ENCODE data around the gene SNRPB.

The SNRPB gene

DNA sequence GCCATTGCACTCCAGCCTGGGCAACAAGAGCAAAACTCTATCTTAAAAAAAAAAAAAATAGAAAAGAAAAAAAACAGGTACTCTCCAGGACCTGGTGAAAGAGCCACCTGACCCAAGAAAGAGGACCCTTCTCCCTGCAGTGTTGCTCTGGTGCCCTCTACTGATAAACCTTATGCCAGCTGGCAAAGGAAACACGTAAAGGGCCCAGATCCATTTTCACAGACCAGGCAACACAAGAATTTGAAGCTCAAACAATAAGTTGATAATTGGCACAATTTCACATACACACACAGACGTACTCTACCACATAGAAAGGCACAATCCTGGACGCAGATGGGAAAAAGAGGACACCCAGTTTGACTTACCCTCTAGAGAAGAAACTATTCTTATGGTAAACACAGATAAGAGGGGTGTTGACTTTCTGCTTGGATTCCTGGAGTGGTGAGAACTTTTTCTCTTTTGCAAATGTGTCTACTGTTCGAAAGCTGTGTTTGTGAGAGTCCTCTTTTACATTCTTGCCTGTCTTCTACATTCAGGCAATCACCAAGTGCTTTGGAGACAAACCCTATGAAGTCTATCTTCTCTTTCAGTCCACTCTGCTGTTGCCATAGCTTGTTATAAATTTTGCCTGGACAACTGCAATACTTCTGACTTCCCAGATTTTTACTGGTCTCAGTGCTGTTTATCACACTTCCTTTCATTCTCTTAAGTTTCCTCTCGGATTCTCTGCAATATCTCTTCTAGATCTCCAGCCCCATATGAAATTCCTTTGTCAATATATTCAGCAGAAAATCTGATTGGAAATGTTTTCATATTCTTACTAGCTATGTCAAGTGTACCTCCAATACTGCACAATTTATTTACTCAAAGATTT lies 6.4 kb upstream of the SNRPB start:
- TF ChIP-seq ZNF654 (tag by site-specific recombination; IDR thresholded peaks at IDR 0.05; ENCODE audit: low read depth) = peak; percentile 58
- TF ChIP-seq ZFP69B (tag by site-specific recombination; IDR thresholded peaks at IDR 0.05) = no peak
- no peak for TF ChIP-seq ZNF16 (tag by site-specific recombination; IDR thresholded peaks at IDR 0.05; ENCODE audit: low read depth)
- POLR2A ChIA-PET = interaction anchor here (1.3 kb wide), 1 partner anchor 31 kb away, joined by 4 read pairs; no protein-coding TSS in a partner anchor
- Histone ChIP-seq H3K9me3 (ENCODE audit: control insufficient read depth, insufficient read depth, low read depth, low read length) (no peaks in the 10 kb centered on the region), H3K4me3 (ENCODE audit: low read depth, low read length) (no peak overlapping the region), H3K27ac (ENCODE audit: extremely low read depth, low read depth, low read length) (no peak overlapping the region), H3K4me1 (ENCODE audit: control insufficient read depth, insufficient read depth, low read length) (no peaks in the 10 kb centered on the region), H3K36me3 (ENCODE audit: control insufficient read depth in 2 of 2, insufficient read depth in 1 of 2, low read length in 2 of 2) (peaks cover 8 to 28% of the 10 kb centered on the region in 2 experiments)
- CTCF ChIA-PET = interaction anchor here (0.7 to 1.5 kb wide), 9 partner anchors 10 to 269 kb away, joined by 3 to 8 read pairs (median 5); no protein-coding TSS in a partner anchor

DNA sequence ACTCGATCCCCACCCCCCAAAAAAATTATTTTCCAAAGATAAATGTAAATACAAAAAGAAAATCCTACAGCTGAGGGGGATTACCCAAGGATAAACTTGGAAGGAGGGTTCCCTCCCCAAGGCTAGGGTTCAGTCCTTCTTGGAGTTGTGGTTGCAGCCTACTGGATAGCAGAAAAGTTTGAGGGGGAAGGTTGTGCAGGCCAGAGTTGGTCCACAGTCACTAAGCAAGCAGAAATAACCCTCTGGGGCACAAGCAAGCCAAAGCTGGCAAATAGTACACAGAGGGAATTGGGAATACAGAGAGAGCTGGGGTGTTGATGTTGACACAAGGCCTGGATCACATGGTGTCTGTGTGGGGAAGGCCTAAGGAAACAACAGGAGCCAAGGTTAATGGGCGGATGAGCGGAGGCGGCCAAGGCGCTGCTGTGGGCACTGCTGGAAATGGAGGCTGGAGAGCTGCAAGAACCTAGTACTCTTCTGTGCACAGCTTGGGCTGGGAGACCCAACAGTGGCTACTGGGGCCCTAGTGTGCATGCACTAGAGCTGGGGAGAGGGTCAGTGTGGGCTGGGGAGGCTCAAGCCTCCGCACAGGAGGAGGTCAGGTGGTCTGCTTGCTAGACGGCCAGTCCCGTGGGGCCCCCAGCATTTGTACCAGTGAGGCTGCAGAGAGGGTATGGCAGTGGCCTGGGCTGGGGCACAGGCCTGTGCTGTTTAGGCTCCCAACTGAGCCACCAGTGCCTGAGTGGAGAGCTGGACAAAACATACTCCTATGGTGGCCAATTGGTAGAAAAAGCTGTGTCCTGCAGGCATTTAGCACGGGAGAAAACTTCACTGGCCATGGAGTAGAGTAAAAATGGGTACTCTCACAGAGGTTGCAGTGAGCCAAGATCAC lies 5.5 kb upstream of the SNRPB start:
- Histone ChIP-seq H3K9me3 (ENCODE audit: control insufficient read depth, insufficient read depth, low read depth, low read length) (no peaks in the 10 kb centered on the region), H3K27ac (ENCODE audit: extremely low read depth, low read depth, low read length) (no peak overlapping the region), H3K4me1 (ENCODE audit: control insufficient read depth, insufficient read depth, low read length) (no peaks in the 10 kb centered on the region), H3K4me3 (ENCODE audit: low read depth, low read length) (no peak overlapping the region), H3K36me3 (ENCODE audit: control insufficient read depth in 2 of 2, insufficient read depth in 1 of 2, low read length in 2 of 2) (peaks cover 6 to 21% of the 10 kb centered on the region in 2 experiments)
- TF ChIP-seq ZFP3 (tag by site-specific recombination; IDR thresholded peaks at IDR 0.05; ENCODE audit: low read depth) (no peak), EGR2 (tag by site-specific recombination; IDR thresholded peaks at IDR 0.05; ENCODE audit: low read depth) (peak; percentile 70; the same call in 1 of the 2 replicates), ZNF112 (tag by site-specific recombination; IDR thresholded peaks at IDR 0.05) (no peak), ZIC2 (tag by site-specific recombination; IDR thresholded peaks at IDR 0.05) (peak; percentile 70), ZFHX2 (tag by site-specific recombination; conservative IDR thresholded peaks at IDR 0.05) (peak; percentile 55; the same call in 1 of the 2 replicates), ZNF426 (tag by site-specific recombination; IDR thresholded peaks at IDR 0.05) (no peak)
- TF ChIP-seq, protein P1, sequence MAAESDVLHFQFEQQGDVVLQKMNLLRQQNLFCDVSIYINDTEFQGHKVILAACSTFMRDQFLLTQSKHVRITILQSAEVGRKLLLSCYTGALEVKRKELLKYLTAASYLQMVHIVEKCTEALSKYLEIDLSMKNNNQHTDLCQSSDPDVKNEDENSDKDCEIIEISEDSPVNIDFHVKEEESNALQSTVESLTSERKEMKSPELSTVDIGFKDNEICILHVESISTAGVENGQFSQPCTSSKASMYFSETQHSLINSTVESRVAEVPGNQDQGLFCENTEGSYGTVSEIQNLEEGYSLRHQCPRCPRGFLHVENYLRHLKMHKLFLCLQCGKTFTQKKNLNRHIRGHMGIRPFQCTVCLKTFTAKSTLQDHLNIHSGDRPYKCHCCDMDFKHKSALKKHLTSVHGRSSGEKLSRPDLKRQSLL (tag by site-specific recombination; IDR thresholded peaks at IDR 0.05) = no peak
- ChIA-PET CTCF (interaction anchor here (0.7 to 2.1 kb wide), 8 partner anchors 16 to 268 kb away, joined by 3 to 7 read pairs (median 5); no protein-coding TSS in a partner anchor), POLR2A (interaction anchor here (0.6 kb wide), 2 partner anchors 66 to 177 kb away, joined by 3 to 4 read pairs; no protein-coding TSS in a partner anchor)

DNA sequence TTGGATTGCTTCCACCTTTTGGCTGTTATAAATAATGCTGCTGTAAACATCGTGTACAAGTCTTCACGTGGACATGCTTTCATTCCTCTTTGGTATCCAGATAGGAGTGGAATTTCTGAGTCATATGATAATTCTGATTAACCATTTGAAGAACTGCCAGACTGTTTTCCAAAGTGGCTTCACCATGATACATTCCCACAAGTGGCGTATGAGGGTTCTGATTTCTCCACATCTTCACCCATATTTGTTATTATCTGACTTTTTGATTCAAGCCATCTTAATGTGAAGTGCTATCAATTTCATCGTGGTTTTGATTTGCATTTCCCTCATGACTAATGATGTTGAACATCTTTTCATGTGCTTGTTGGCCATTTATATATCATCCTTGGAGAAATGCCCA lies 2.9 kb upstream of the SNRPB start:
- Histone ChIP-seq H3K4me3 (ENCODE audit: low read depth, low read length) (no peak overlapping the region), H3K36me3 (ENCODE audit: control insufficient read depth in 2 of 2, insufficient read depth in 1 of 2, low read length in 2 of 2) (peaks cover 9 to 23% of the 10 kb centered on the region in 2 experiments; a peak in 2 of 3 replicates), H3K27ac (ENCODE audit: extremely low read depth, low read depth, low read length) (no peak overlapping the region), H3K9me3 (ENCODE audit: control insufficient read depth, insufficient read depth, low read depth, low read length) (no peaks in the 10 kb centered on the region), H3K4me1 (ENCODE audit: control insufficient read depth, insufficient read depth, low read length) (no peaks in the 10 kb centered on the region; the same call in 1 of the 2 replicates)
- ChIA-PET CTCF (interaction anchor here (1.0 to 1.1 kb wide), 2 partner anchors 11 to 22 kb away, joined by 3 to 5 read pairs; no protein-coding TSS in a partner anchor), POLR2A (no interaction called here)
- TF ChIP-seq ZNF48 (tag by site-specific recombination; IDR thresholded peaks at IDR 0.05) = no peak
- TF ChIP-seq ZNF2 (tag by site-specific recombination; IDR thresholded peaks at IDR 0.05) = no peak
- TF ChIP-seq, protein P2, sequence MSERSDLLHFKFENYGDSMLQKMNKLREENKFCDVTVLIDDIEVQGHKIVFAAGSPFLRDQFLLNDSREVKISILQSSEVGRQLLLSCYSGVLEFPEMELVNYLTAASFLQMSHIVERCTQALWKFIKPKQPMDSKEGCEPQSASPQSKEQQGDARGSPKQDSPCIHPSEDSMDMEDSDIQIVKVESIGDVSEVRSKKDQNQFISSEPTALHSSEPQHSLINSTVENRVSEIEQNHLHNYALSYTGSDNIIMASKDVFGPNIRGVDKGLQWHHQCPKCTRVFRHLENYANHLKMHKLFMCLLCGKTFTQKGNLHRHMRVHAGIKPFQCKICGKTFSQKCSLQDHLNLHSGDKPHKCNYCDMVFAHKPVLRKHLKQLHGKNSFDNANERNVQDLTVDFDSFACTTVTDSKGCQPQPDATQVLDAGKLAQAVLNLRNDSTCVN (tag by site-specific recombination; optimal IDR thresholded peaks at IDR 0.05) = no peak

All from HEK293 (cell line).